Neural cell (in vitro differentiated cells): ENCODE results near the gene GAREM1. TPM values are rescaled to one million over a fixed set of nuclear protein-coding genes. Genes with fewer than 3 reads are reported as not detected.

Experiments
- H2AFZ ChIP-seq: fragments of 200-600, 300-800 bp; sonication (generic), shearing (Covaris generic); 2 replicates; pipeline ENCODE4 v1.6.0; 2014; ENCODE audit warnings: low read depth, mild to moderate bottlenecking, antibody characterized with exemption, low read length, moderate library complexity
- H3F3A ChIP-seq: fragments of 200-600 bp; shearing (Covaris generic); 2 replicates; pipeline ENCODE4 v1.6.1; 2016; ENCODE audit warnings: mild to moderate bottlenecking, moderate library complexity, mixed read lengths, antibody characterized with exemption, low read length; ENCODE audit not compliant: insufficient read depth, poor library complexity, severe bottlenecking
- H3K27ac ChIP-seq: fragments of 200-600, 300-800 bp; sonication (generic), shearing (Covaris generic); 2 replicates; pipeline ENCODE4 v1.5.1; 2014; ENCODE audit warnings: mild to moderate bottlenecking, low read length, moderate library complexity
- H3K27me3 ChIP-seq: fragments of 300-800, 200-600 bp; sonication (generic), shearing (Covaris generic); 2 replicates; pipeline ENCODE4 v1.6.0; 2014; ENCODE audit warnings: mild to moderate bottlenecking, low read depth, low read length, moderate library complexity; ENCODE audit not compliant: insufficient read depth
- H3K36me3 ChIP-seq: fragments of 300-800, 200-600 bp; sonication (generic), shearing (Covaris generic); 2 replicates; pipeline ENCODE4 v1.5.1; 2014; ENCODE audit warnings: mild to moderate bottlenecking, antibody characterized with exemption, low read length, moderate library complexity; ENCODE audit not compliant: insufficient read depth
- H3K4me2 ChIP-seq: fragments of 300-800, 200-600 bp; sonication (generic), shearing (Covaris generic); 2 replicates; pipeline ENCODE4 v1.6.0; 2014; ENCODE audit warnings: mild to moderate bottlenecking, low read length
- H3K4me3 ChIP-seq: fragments of 300-800, 200-600 bp; sonication (generic), shearing (Covaris generic); 2 replicates; pipeline ENCODE4 v1.5.1; 2014; ENCODE audit warnings: mild to moderate bottlenecking, low read length, moderate library complexity
- H3K79me2 ChIP-seq: fragments of 200-600 bp; shearing (Covaris generic); replicated peaks from 2 replicates; pipeline ENCODE4 v1.6.0; 2014; ENCODE audit warnings: mild to moderate bottlenecking, low read length, moderate library complexity; ENCODE audit not compliant: insufficient read depth
- H3K9ac ChIP-seq: fragments of 300-800, 200-600 bp; sonication (generic), shearing (Covaris generic); 2 replicates; pipeline ENCODE4 v1.6.1; 2016; ENCODE audit warnings: mild to moderate bottlenecking, low read length, mixed read lengths
- H3K9me2 ChIP-seq: fragments of 200-600 bp; shearing (Covaris generic); 2 replicates; pipeline ENCODE4 v1.6.1; 2016; ENCODE audit warnings: mild to moderate bottlenecking, low read length, mixed read lengths; ENCODE audit not compliant: insufficient read depth
- H3K9me3 ChIP-seq: fragments of 200-600, 300-800 bp; sonication (generic), shearing (Covaris generic); 2 replicates; pipeline ENCODE4 v1.6.1; 2016; ENCODE audit warnings: mild to moderate bottlenecking, mixed run types, low read length, moderate library complexity, mixed read lengths
- H4K20me1 ChIP-seq: fragments of 200-600 bp; shearing (Covaris generic); 2 replicates; pipeline ENCODE4 v1.6.1; 2016; ENCODE audit warnings: mild to moderate bottlenecking, mixed run types; ENCODE audit not compliant: insufficient read depth
- EP300 ChIP-seq: fragments of 450-650 bp; conservative IDR thresholded peaks from 2 replicates; pipeline ENCODE4 v1.6.1; 2014; ENCODE audit warnings: antibody characterized with exemption, mild to moderate bottlenecking, moderate library complexity; ENCODE audit not compliant: poor library complexity, severe bottlenecking
- EZH2 ChIP-seq: fragments of 200-600, 300-800 bp; shearing (Covaris generic), sonication (generic); IDR thresholded peaks from 2 replicates; pipeline ENCODE4 v1.6.1; 2014; ENCODE audit warnings: antibody characterized with exemption, low read length, borderline replicate concordance, mild to moderate bottlenecking; ENCODE audit not compliant: insufficient read depth, poor library complexity, severe bottlenecking
- MXI1 ChIP-seq: fragments of 450-650 bp; conservative IDR thresholded peaks from 2 replicates; pipeline ENCODE4 v1.6.1; 2014; ENCODE audit warnings: antibody characterized with exemption, mild to moderate bottlenecking; ENCODE audit not compliant: poor library complexity, severe bottlenecking
- POLR2AphosphoS5 ChIP-seq: IDR thresholded peaks from 2 replicates; pipeline ENCODE4 v1.6.1; 2012
- RAD21 ChIP-seq: fragments of 450-650 bp; conservative IDR thresholded peaks from 2 replicates; pipeline ENCODE4 v1.6.1; 2014; ENCODE audit warnings: antibody characterized with exemption, mild to moderate bottlenecking, moderate library complexity
- SMC3 ChIP-seq: fragments of 450-650 bp; conservative IDR thresholded peaks from 2 replicates; pipeline ENCODE4 v1.6.1; 2014; ENCODE audit warnings: antibody characterized with exemption, mild to moderate bottlenecking, moderate library complexity; ENCODE audit not compliant: poor library complexity
- TAF1 ChIP-seq: IDR thresholded peaks from 2 replicates; pipeline ENCODE4 v1.6.1; 2012; ENCODE audit warnings: low read depth
- polyA plus RNA-seq: library from polyadenylated mRNA; depleted of rRNA; stranded (reverse); fragments of >200 nt; gene quantifications from 2 replicates; pipeline ENCODE4 v1.2.3, GENCODE V29; 2014
- TF ChIP-seq, protein P1 (sequence below): IDR thresholded peaks from 2 replicates; pipeline ENCODE4 v1.6.1; 2012; ENCODE audit warnings: borderline replicate concordance
- TF ChIP-seq, protein P2 (sequence below): fragments of 450-650 bp; IDR thresholded peaks from 2 replicates; pipeline ENCODE4 v1.5.1; 2014; ENCODE audit warnings: antibody characterized with exemption, mild to moderate bottlenecking, moderate library complexity; ENCODE audit not compliant: poor library complexity, severe bottlenecking

The GAREM1 gene
- polyA plus RNA-seq, 1 donor from 2014 or later, result 1.3 TPM

DNA sequence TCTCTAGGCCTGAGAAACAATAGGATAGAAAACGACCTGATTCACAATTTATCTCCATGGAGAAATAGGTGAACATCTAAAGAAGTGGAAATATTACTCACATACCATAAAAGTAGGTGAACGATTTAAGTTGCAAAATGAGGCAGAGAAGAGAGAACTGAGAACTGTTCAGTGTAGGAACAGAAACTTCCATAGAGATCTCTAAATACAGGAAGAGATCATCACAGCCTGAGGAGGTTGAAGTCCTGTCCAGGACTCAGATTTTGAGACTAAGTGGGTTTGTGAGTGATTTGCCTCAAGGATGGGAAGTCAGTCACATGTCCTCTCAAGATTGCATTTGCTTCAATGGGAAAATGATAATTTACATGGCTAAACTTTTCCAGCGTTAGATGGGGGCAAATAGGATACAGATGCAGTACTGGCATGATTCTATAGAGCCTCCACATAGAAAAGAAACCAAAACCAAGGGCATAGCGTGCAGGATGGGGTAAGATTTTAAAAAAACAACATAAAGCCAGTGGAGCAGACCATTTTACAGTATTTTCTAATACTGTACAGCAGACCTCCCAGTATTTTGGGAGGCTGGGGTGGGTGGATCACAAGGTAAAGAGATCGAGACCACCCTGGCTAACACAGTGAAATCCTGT lies 212.0 kb downstream of the GAREM1 start:
- Histone ChIP-seq H3K9me2 (no peaks in the 10 kb centered on the region), H3K36me3 (no peaks in the 10 kb centered on the region), H3K9ac (no peak overlapping the region), H3K4me3 (no peak overlapping the region), H3K27ac (no peak overlapping the region), H3K27me3 (no peaks in the 10 kb centered on the region), H2AFZ (no peak overlapping the region), H3K4me2 (no peak overlapping the region), H4K20me1 (no peaks in the 10 kb centered on the region), H3F3A (no peaks in the 10 kb centered on the region), H3K9me3 (no peaks in the 10 kb centered on the region), H3K79me2 (no peaks in the 10 kb centered on the region)
- TF ChIP-seq RAD21 (no peak), EP300 (no peak), TAF1 (no peak), MXI1 (no peak), EZH2 (no peak), SMC3 (no peak)
- TF ChIP-seq, protein P1, sequence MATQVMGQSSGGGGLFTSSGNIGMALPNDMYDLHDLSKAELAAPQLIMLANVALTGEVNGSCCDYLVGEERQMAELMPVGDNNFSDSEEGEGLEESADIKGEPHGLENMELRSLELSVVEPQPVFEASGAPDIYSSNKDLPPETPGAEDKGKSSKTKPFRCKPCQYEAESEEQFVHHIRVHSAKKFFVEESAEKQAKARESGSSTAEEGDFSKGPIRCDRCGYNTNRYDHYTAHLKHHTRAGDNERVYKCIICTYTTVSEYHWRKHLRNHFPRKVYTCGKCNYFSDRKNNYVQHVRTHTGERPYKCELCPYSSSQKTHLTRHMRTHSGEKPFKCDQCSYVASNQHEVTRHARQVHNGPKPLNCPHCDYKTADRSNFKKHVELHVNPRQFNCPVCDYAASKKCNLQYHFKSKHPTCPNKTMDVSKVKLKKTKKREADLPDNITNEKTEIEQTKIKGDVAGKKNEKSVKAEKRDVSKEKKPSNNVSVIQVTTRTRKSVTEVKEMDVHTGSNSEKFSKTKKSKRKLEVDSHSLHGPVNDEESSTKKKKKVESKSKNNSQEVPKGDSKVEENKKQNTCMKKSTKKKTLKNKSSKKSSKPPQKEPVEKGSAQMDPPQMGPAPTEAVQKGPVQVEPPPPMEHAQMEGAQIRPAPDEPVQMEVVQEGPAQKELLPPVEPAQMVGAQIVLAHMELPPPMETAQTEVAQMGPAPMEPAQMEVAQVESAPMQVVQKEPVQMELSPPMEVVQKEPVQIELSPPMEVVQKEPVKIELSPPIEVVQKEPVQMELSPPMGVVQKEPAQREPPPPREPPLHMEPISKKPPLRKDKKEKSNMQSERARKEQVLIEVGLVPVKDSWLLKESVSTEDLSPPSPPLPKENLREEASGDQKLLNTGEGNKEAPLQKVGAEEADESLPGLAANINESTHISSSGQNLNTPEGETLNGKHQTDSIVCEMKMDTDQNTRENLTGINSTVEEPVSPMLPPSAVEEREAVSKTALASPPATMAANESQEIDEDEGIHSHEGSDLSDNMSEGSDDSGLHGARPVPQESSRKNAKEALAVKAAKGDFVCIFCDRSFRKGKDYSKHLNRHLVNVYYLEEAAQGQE, result no peak

DNA sequence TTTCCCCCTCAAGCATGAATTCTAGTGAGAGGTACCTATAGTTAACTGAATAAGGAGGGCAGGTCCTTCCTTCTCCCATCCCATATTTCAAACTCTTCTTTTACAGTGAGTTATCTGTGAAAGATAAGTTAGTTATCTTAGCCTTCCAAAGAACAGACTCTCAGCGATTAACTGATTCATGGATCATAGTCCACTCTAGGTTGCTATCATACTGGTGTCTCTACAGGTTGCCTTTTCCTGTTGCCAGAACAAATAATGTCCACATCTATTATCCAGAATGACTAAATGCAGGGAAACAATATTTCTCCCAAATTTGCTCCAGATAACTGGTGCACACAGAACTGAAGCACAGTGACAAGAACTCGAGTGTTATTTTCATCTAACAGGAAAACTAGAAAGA lies 212.5 kb downstream of the GAREM1 start:
- Histone ChIP-seq H4K20me1 (no peaks in the 10 kb centered on the region), H3F3A (no peaks in the 10 kb centered on the region), H3K36me3 (no peaks in the 10 kb centered on the region), H3K79me2 (no peaks in the 10 kb centered on the region), H3K4me2 (no peak overlapping the region), H2AFZ (no peak overlapping the region), H3K9ac (no peak overlapping the region), H3K27ac (no peak overlapping the region), H3K27me3 (no peaks in the 10 kb centered on the region), H3K4me3 (no peak overlapping the region), H3K9me3 (no peaks in the 10 kb centered on the region), H3K9me2 (no peaks in the 10 kb centered on the region)
- no peak for TF ChIP-seq SMC3
- TF ChIP-seq EP300, result no peak
- TF ChIP-seq, protein P2, sequence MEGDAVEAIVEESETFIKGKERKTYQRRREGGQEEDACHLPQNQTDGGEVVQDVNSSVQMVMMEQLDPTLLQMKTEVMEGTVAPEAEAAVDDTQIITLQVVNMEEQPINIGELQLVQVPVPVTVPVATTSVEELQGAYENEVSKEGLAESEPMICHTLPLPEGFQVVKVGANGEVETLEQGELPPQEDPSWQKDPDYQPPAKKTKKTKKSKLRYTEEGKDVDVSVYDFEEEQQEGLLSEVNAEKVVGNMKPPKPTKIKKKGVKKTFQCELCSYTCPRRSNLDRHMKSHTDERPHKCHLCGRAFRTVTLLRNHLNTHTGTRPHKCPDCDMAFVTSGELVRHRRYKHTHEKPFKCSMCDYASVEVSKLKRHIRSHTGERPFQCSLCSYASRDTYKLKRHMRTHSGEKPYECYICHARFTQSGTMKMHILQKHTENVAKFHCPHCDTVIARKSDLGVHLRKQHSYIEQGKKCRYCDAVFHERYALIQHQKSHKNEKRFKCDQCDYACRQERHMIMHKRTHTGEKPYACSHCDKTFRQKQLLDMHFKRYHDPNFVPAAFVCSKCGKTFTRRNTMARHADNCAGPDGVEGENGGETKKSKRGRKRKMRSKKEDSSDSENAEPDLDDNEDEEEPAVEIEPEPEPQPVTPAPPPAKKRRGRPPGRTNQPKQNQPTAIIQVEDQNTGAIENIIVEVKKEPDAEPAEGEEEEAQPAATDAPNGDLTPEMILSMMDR, result no peak
- TF ChIP-seq, protein P1, result no peak
- TF ChIP-seq TAF1, result no peak
- no peak for TF ChIP-seq EZH2
- no peak for TF ChIP-seq POLR2AphosphoS5
- no peak for TF ChIP-seq MXI1
- TF ChIP-seq RAD21, result no peak
